Fibroblast of lung (primary cell): Measurements from ENCODE around the gene KLC1.

Experiments
- EZH2 ChIP-seq: IDR thresholded peaks from 2 replicates; pipeline ENCODE4 v1.5.1; 2012; ENCODE audit warnings: low read length, control low read depth, mild to moderate bottlenecking; ENCODE audit errors: missing control alignments
- TF ChIP-seq, protein P1 (sequence below), 2 donors: IDR thresholded peaks in 1 of 2; conservative IDR thresholded peaks in 1 of 2; 1 replicate in 1 of 2; 2 replicates in 1 of 2; pipeline ENCODE4 v1.5.1; 2011 to 2012; ENCODE audit warnings: low read length in 2 of 2, control low read depth in 1 of 2, inconsistent platforms in 1 of 2, low read depth in 1 of 2, mild to moderate bottlenecking in 1 of 2

DNA sequence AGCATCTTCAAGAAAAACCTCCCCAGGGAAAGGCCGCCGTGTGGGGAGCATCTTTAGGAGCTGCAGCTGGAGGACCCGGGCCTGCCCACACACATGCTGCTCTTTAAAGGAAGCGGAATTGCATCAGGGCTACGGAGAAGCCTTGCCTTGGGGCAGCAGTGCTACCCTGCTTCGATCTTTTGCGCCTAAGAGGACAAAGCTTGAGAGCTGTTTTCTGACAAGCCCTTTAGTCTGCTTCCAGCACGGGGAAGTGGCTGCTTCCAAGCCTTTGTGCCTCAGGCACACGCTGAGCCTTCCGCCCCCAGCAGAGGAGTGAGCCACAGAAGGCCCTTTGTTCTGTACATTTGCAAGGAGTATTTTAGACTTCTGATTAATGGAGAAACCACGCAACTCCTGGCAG, 34.7 kb upstream of the KLC1 start:
- TF ChIP-seq EZH2 = no peak
- TF ChIP-seq, protein P1, sequence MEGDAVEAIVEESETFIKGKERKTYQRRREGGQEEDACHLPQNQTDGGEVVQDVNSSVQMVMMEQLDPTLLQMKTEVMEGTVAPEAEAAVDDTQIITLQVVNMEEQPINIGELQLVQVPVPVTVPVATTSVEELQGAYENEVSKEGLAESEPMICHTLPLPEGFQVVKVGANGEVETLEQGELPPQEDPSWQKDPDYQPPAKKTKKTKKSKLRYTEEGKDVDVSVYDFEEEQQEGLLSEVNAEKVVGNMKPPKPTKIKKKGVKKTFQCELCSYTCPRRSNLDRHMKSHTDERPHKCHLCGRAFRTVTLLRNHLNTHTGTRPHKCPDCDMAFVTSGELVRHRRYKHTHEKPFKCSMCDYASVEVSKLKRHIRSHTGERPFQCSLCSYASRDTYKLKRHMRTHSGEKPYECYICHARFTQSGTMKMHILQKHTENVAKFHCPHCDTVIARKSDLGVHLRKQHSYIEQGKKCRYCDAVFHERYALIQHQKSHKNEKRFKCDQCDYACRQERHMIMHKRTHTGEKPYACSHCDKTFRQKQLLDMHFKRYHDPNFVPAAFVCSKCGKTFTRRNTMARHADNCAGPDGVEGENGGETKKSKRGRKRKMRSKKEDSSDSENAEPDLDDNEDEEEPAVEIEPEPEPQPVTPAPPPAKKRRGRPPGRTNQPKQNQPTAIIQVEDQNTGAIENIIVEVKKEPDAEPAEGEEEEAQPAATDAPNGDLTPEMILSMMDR (conservative IDR thresholded peaks at IDR 0.05 in 1 of 2, IDR thresholded peaks at IDR 0.05 in 1 of 2; ENCODE audit: low read depth in 1 of 2, low read length in 2 of 2) = no peak
